DOHH2 (cell line): ENCODE results near the gene MAOA.

Experiments used
- EZH2phosphoT487 ChIP-seq: fragments of 200-600 bp; sonication (generic); IDR thresholded peaks from 2 replicates; pipeline ENCODE4 v1.6.1; 2017; ENCODE audit warnings: borderline replicate concordance, mild to moderate bottlenecking, antibody characterized with exemption, low read length, moderate library complexity, mixed read lengths
- TF ChIP-seq, protein P1 (sequence below): fragments of 200-600 bp; sonication (generic); IDR thresholded peaks from one replicate; pipeline ENCODE4 v1.5.1; 2014; ENCODE audit warnings: antibody characterized with exemption, mild to moderate bottlenecking, low read depth, low read length; ENCODE audit not compliant: poor library complexity, severe bottlenecking

DNA sequence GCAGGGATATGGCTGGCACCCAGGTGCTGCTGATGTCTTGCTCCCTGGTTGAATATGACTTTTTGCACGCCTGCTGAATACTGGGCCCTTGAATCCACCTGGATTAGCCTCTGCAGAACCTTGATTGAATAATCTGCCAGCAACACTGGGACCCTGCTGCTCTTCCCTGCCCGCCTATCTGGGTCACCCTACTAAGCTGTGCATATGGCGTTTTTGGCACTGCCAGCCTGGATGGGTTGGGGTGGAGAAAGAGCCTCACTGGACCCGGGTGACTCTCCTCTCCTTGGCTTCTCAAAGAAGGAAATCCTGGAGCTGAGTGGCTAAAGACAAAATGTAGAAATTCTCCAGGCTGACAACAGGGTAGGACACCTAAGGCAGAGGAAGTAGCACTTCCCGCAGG, 100.0 kb downstream of the MAOA start:
- TF ChIP-seq, protein P1, sequence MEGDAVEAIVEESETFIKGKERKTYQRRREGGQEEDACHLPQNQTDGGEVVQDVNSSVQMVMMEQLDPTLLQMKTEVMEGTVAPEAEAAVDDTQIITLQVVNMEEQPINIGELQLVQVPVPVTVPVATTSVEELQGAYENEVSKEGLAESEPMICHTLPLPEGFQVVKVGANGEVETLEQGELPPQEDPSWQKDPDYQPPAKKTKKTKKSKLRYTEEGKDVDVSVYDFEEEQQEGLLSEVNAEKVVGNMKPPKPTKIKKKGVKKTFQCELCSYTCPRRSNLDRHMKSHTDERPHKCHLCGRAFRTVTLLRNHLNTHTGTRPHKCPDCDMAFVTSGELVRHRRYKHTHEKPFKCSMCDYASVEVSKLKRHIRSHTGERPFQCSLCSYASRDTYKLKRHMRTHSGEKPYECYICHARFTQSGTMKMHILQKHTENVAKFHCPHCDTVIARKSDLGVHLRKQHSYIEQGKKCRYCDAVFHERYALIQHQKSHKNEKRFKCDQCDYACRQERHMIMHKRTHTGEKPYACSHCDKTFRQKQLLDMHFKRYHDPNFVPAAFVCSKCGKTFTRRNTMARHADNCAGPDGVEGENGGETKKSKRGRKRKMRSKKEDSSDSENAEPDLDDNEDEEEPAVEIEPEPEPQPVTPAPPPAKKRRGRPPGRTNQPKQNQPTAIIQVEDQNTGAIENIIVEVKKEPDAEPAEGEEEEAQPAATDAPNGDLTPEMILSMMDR: no peak
- no peak for TF ChIP-seq EZH2phosphoT487
